Testis (tissue), 2 donors: ENCODE data around the gene GALM.
"Not testable (repeated sequence)": the region's sequence is repeated elsewhere in the genome, so short reads cannot be mapped to it uniquely, and the experiment has no call there.

Source experiments
- POLR2A ChIP-seq: fragments of 450-650 bp; IDR thresholded peaks from one replicate; pipeline ENCODE4 v1.6.1; 2017; ENCODE audit warnings: antibody characterized with exemption, mild to moderate bottlenecking, moderate library complexity
- TF ChIP-seq, protein P1 (sequence below), 3 experiments: fragments of 450-650 bp in 2 of 3; fragments of 200-600 bp in 1 of 3; sonication (generic) in 1 of 3; IDR thresholded peaks; one replicate each; pipeline ENCODE4 v1.5.1; 2016 to 2019; ENCODE audit warnings: antibody characterized with exemption in 3 of 3, mild to moderate bottlenecking in 2 of 3, moderate library complexity in 1 of 3

- not testable (repeated sequence) for TF ChIP-seq POLR2A
- TF ChIP-seq, protein P1, sequence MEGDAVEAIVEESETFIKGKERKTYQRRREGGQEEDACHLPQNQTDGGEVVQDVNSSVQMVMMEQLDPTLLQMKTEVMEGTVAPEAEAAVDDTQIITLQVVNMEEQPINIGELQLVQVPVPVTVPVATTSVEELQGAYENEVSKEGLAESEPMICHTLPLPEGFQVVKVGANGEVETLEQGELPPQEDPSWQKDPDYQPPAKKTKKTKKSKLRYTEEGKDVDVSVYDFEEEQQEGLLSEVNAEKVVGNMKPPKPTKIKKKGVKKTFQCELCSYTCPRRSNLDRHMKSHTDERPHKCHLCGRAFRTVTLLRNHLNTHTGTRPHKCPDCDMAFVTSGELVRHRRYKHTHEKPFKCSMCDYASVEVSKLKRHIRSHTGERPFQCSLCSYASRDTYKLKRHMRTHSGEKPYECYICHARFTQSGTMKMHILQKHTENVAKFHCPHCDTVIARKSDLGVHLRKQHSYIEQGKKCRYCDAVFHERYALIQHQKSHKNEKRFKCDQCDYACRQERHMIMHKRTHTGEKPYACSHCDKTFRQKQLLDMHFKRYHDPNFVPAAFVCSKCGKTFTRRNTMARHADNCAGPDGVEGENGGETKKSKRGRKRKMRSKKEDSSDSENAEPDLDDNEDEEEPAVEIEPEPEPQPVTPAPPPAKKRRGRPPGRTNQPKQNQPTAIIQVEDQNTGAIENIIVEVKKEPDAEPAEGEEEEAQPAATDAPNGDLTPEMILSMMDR (IDR thresholded peaks at IDR 0.05), result not testable (repeated sequence)
These were observed 23.4 kb upstream of the GALM start for GRCh38 chr2:38642373-38643017.
